ENCODE results near the gene DHCR24.

Gene DHCR24

DNA sequence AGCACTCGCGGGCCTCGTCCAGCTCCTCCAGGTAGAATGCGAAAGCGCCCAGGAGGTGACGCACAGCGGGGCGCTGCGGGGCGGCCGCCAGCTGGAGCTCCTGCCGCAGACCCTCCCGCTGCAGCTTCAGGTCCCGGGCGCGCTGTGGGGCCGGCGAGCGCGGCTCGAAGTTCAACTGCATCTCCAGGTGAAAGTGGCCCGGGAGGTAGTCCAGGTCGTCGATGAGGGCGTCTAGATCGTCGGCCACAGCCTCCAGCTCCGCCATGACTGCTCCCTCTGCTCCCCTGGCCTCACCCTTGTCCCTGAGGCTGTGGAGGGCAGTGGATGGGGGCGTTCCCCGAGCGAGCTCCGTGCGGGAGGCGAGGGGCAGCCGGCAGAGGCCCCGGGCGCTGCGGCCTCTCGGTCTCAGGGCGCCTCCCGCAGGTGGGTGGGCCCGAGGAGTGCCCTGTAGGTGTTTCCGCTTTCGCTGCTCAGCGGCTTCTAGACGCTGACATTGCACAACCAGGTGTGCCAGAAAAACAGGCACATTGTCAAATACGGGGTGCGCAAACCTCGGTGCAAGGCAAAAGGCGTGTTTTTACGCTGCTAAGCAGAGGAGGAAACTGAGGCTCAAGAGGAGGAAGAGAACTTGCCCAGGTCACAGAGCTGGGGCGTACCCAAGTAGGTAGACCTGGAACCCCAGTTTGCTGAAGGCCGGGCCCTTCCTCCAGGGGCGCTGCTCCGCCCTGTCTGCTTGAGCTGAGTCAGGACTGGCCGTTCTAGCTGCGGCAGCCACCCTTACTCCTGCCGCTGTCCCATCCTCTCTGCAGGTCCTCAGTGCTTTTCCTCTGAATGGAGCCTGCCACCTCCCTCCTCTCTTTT lies 85.9 kb downstream of the DHCR24 start, which contains the start of gene TTC22:
Gene TTC22, minus strand, starts transcription at position 425 of the 861 bp plus-strand sequence. Its CDS starts 160 bp downstream, at position 265.
- Histone ChIP-seq H3K4me1 (no peaks in the 10 kb centered on the region), H3K9me3 (no peaks in the 10 kb centered on the region), H3K4me3 (ENCODE audit: low read depth, low read length) (no peak within 1 kb of the TSS), H3K27me3 (no peaks in the 10 kb centered on the region), H3K36me3 (no peaks in the 10 kb centered on the region)
- no peak for DNase-seq
- TF ChIP-seq CTCF (IDR thresholded peaks at IDR 0.05; ENCODE audit: low read depth, low read length) = no peak

GRCh38 chr1:54800041-54800898 lies 86.7 kb downstream of the DHCR24 start:
- no peak for TF ChIP-seq CTCF (IDR thresholded peaks at IDR 0.05; ENCODE audit: low read depth, low read length)
- H3K9me3 ChIP-seq = no peaks in the 10 kb centered on the region
- H3K4me3 ChIP-seq (ENCODE audit: low read depth, low read length) = no peak overlapping the region
- H3K4me1 ChIP-seq = no peaks in the 10 kb centered on the region
- H3K27me3 ChIP-seq = no peaks in the 10 kb centered on the region
- no peak for DNase-seq
- H3K36me3 ChIP-seq = no peaks in the 10 kb centered on the region

Measured in BE2C (cell line).